ENCODE results near the gene SBF2.

GRCh38 chr11:9747229-9747628, 546.8 kb downstream of the SBF2 start:
- TF ChIP-seq CTCF (IDR thresholded peaks at IDR 0.05; ENCODE audit: borderline replicate concordance, extremely low read depth, low read length, poor library complexity, severe bottlenecking) (no peak), EZH2 (IDR thresholded peaks at IDR 0.05; ENCODE audit: borderline replicate concordance, low read depth, low read length, severe bottlenecking) (no peak)
